NCI-H1694 (cell line): Measurements from ENCODE around the gene TPMT.
"Not testable (repeated sequence)": the region's sequence is repeated elsewhere in the genome, so short reads cannot be mapped to it uniquely, and the experiment has no call there.

ENCODE experiments used
- DNase-seq: peaks from one replicate; lab custom pipeline; 2025; lab: John Stamatoyannopoulos, UW

Gene TPMT

GRCh38 chr6:18155150-18155863 lies 430 bp upstream of the TPMT start, which contains the start of gene KDM1B:
TSS of gene KDM1B (plus strand) at chr6:18155422. CDS start at chr6:18159896, 4,474 bp downstream.
- DNase-seq = peak; percentile 87

GRCh38 chr6:18153311-18153703 lies 1.6 kb downstream of the TPMT start:
- DNase-seq = no peak

- DNase-seq = no peak
Measured at GRCh38 chr6:18151801-18152200, 3.1 kb downstream of the TPMT start.

- DNase-seq = not testable (repeated sequence)
Measured at GRCh38 chr6:18151391-18151790, 3.5 kb downstream of the TPMT start.

GRCh38 chr6:18148304-18149025 lies 6.4 kb downstream of the TPMT start:
- no peak for DNase-seq

- DNase-seq = no peak
Measured at GRCh38 chr6:18147616-18148015, 7.3 kb downstream of the TPMT start.

GRCh38 chr6:18147160-18147559 lies 7.7 kb downstream of the TPMT start:
- DNase-seq = no peak

- no peak for DNase-seq
Measured at GRCh38 chr6:18142591-18142861, 12.4 kb downstream of the TPMT start.

GRCh38 chr6:18141805-18142590 lies 12.9 kb downstream of the TPMT start:
- no peak for DNase-seq

GRCh38 chr6:18139935-18140621 lies 14.8 kb downstream of the TPMT start:
- DNase-seq = no peak

- no peak for DNase-seq
Measured at GRCh38 chr6:18138906-18139305, 16.0 kb downstream of the TPMT start.

GRCh38 chr6:18136260-18136659 lies 18.6 kb downstream of the TPMT start:
- DNase-seq = no peak

GRCh38 chr6:18135171-18135570 lies 19.7 kb downstream of the TPMT start:
- no peak for DNase-seq

- DNase-seq = no peak
Measured at GRCh38 chr6:18132346-18132745, 22.5 kb downstream of the TPMT start.

GRCh38 chr6:18126121-18126520 lies 28.8 kb downstream of the TPMT start:
- DNase-seq = no peak

GRCh38 chr6:18122128-18123093 lies 32.5 kb downstream of the TPMT start, which contains the start of gene NHLRC1:
TSS of gene NHLRC1 (minus strand) at chr6:18122677. CDS start at chr6:18122606, 71 bp downstream.
- DNase-seq = no peak

- DNase-seq = no peak
Measured at GRCh38 chr6:18121580-18122127, 33.2 kb downstream of the TPMT start.

- no peak for DNase-seq
Measured at GRCh38 chr6:18119236-18119635, 35.6 kb downstream of the TPMT start.

- peak; percentile 76 for DNase-seq
Measured at GRCh38 chr6:18118330-18118729, 36.5 kb downstream of the TPMT start.

GRCh38 chr6:18117136-18117535 lies 37.7 kb downstream of the TPMT start:
- DNase-seq = no peak

- DNase-seq = no peak
Measured at GRCh38 chr6:18115356-18115755, 39.5 kb downstream of the TPMT start.
